B cell (primary cell): Measurements from ENCODE around the gene HDAC9. TPM values are rescaled to one million over a fixed set of nuclear protein-coding genes. Genes with fewer than 3 reads are reported as not detected.

Source experiments
- ATAC-seq: fragments of 200-7000 bp; cut with Tn5 transposase; one replicate; pipeline ENCODE4 v1.10.0; 2021; ENCODE audit warnings: low read depth, mild to moderate bottlenecking, moderate number of reproducible peaks, moderate library complexity
- CTCF ChIA-PET: fragments of 350-600 bp; sonication (Branson Sonifier 250); formaldehyde crosslinking; loops from one replicate; lab custom pipeline; 2021; ENCODE audit warnings: antibody characterized with exemption, inconsistent platforms; lab: Charles Lee
- POLR2A ChIA-PET: fragments of 350-600 bp; sonication (Branson Sonifier 250); formaldehyde crosslinking; loops from one replicate; lab custom pipeline; 2021; ENCODE audit warnings: antibody characterized with exemption; lab: Charles Lee
- DNase-seq: peaks from one replicate; pipeline ENCODE4 v3.0.0; 2013
- H2AFZ ChIP-seq: 2 replicates; pipeline ENCODE4 v1.6.1; 2012; ENCODE audit warnings: mild to moderate bottlenecking, low read depth, low read length; ENCODE audit not compliant: insufficient read depth, poor library complexity, severe bottlenecking
- H3K27ac ChIP-seq, 2 donors: 1 replicate in 1 of 2; 2 replicates in 1 of 2; pipeline ENCODE4 v1.5.1; 2012 to 2013; ENCODE audit warnings: low read length in 2 of 2, mild to moderate bottlenecking in 2 of 2, moderate library complexity in 1 of 2
- H3K27me3 ChIP-seq, 4 experiments: fragments of 200-600 bp in 1 of 4; sonication (generic) in 1 of 4; replicated peaks in 1 of 4; 1 replicate in 2 of 4; 2 replicates in 2 of 4; pipeline versions ENCODE4 v1.6.1 to v1.7.0; 2013 to 2016; ENCODE audit warnings: low read length in 3 of 4, mild to moderate bottlenecking in 2 of 4, mixed read lengths in 1 of 4, moderate library complexity in 1 of 4; ENCODE audit not compliant: insufficient read depth in 4 of 4, control insufficient read depth in 3 of 4; ENCODE audit errors: control extremely low read depth in 1 of 4
- H3K36me3 ChIP-seq, 2 experiments: replicated peaks in 1 of 2; 1 replicate in 1 of 2; 2 replicates in 1 of 2; pipeline versions ENCODE4 v1.6.1 to v1.7.1; 2013; ENCODE audit warnings: low read length in 1 of 2; ENCODE audit not compliant: insufficient read depth in 2 of 2, control insufficient read depth in 1 of 2; ENCODE audit errors: control extremely low read depth in 1 of 2, extremely low read depth in 1 of 2
- H3K4me1 ChIP-seq, 2 donors: fragments of 200-600 bp in 1 of 2; sonication (generic) in 1 of 2; 1 replicate in 1 of 2; 2 replicates in 1 of 2; pipeline versions ENCODE4 v1.5.1 to v1.6.1; 2013 to 2017; ENCODE audit warnings: low read length in 2 of 2; ENCODE audit not compliant: control insufficient read depth in 2 of 2, insufficient read depth in 2 of 2
- H3K4me2 ChIP-seq: replicated peaks from 2 replicates; pipeline ENCODE3; 2012; ENCODE audit warnings: mild to moderate bottlenecking, low read depth, low read length; ENCODE audit not compliant: poor library complexity, severe bottlenecking
- H3K4me3 ChIP-seq, 5 experiments: fragments of 200-600 bp in 1 of 5; sonication (generic) in 1 of 5; 1 replicate in 3 of 5; 2 replicates in 2 of 5; pipeline versions ENCODE4 v1.5.1 to v1.7.0; 2011 to 2016; ENCODE audit warnings: low read length in 4 of 5, mild to moderate bottlenecking in 4 of 5, low read depth in 2 of 5, control low read depth in 1 of 5, moderate library complexity in 1 of 5; ENCODE audit not compliant: insufficient read depth in 1 of 5; ENCODE audit errors: control extremely low read depth in 1 of 5, extremely low read depth in 1 of 5
- H3K79me2 ChIP-seq: fragments of 200-600 bp; sonication (generic); one replicate; pipeline ENCODE4 v1.6.0; 2016; ENCODE audit warnings: low read length; ENCODE audit not compliant: control insufficient read depth, insufficient read depth
- H3K9ac ChIP-seq: fragments of 200-600 bp; sonication (generic); 2 replicates; pipeline ENCODE4 v1.6.1; 2017; ENCODE audit warnings: mild to moderate bottlenecking, low read length, moderate library complexity
- H3K9me3 ChIP-seq, 3 donors: one replicate each; pipeline versions ENCODE4 v1.6.1 to v1.7.1; 2013; ENCODE audit warnings: low read length in 2 of 3; ENCODE audit not compliant: control insufficient read depth in 2 of 3, insufficient read depth in 1 of 3; ENCODE audit errors: control extremely low read depth in 1 of 3
- H4K20me1 ChIP-seq: 2 replicates; pipeline ENCODE4 v1.6.0; 2012; ENCODE audit warnings: mild to moderate bottlenecking, low read length; ENCODE audit not compliant: insufficient read depth, control insufficient read depth, poor library complexity, severe bottlenecking
- H3K27ac Mint-ChIP-seq: one replicate; pipeline ENCODE4 v1.8.0; 2021; ENCODE audit warnings: mixed read lengths
- H3K27me3 Mint-ChIP-seq: one replicate; pipeline ENCODE4 v1.8.0; 2021; ENCODE audit warnings: mixed read lengths
- H3K4me1 Mint-ChIP-seq: one replicate; pipeline ENCODE4 v1.8.0; 2021; ENCODE audit warnings: mixed read lengths
- H3K4me3 Mint-ChIP-seq: one replicate; pipeline ENCODE4 v1.8.0; 2021; ENCODE audit warnings: mixed read lengths
- H3K9me3 Mint-ChIP-seq: one replicate; pipeline ENCODE4 v1.8.0; 2022; ENCODE audit warnings: mixed read lengths; ENCODE audit not compliant: insufficient read depth
- CTCF ChIP-seq: fragments of 200-600 bp; IDR thresholded peaks from one replicate; pipeline ENCODE4 v1.8.0; 2022; ENCODE audit warnings: antibody characterized with exemption, mild to moderate bottlenecking
- EZH2 ChIP-seq: IDR thresholded peaks from 2 replicates; pipeline ENCODE4 v1.6.1; 2012; ENCODE audit warnings: borderline replicate concordance, low read depth, mild to moderate bottlenecking, moderate library complexity, low read length; ENCODE audit not compliant: insufficient read depth, poor library complexity, severe bottlenecking
- WGBS: methylation state at CpG from one replicate; pipeline ENCODE4 v1.1.5; 2013; ENCODE audit warnings: missing lambda C conversion rate; ENCODE audit not compliant: insufficient coverage; 5-methylcytosine and 5-hydroxymethylcytosine counted together
- intact Hi-C: fragments of 100-400 bp; cut with micrococcal nuclease; formaldehyde crosslinking; loops from one replicate; pipeline ENCODE4 v1.10.0; 2022
- polyA plus RNA-seq: library from polyadenylated mRNA; depleted of rRNA; stranded (reverse); fragments of >200 nt; gene quantifications from 2 replicates; pipeline ENCODE4 v1.2.3, GENCODE V29; 2012
- total RNA-seq, 2 donors: library from RNA; stranded (reverse); fragments of 120-200 nt in 1 of 2; gene quantifications; 1 replicate in 1 of 2; 2 replicates in 1 of 2; pipeline versions ENCODE4 v1.2.3 to v1.2.4, GENCODE V29; 2013 to 2022

Gene HDAC9
- total and polyA plus RNA-seq, 2 donors (not counting 1 experiment from before 2014, with no cell fraction given): 49.1 to 64.8 TPM

GRCh38 chr7:18886832-18887231 is 391.3 kb downstream of the HDAC9 start:
- Mint-ChIP-seq H3K27ac (no peak overlapping the region), H3K4me3 (no peak overlapping the region), H3K27me3 (no peaks in the 10 kb centered on the region), H3K9me3 (no peaks in the 10 kb centered on the region), H3K4me1 (no peaks in the 10 kb centered on the region)
- Histone ChIP-seq H3K27me3 (no peaks in the 10 kb centered on the region), H3K27ac (no peak overlapping the region), H3K79me2 (no peaks in the 10 kb centered on the region), H3K9me3 (no peaks in the 10 kb centered on the region), H3K36me3 (no peaks in the 10 kb centered on the region), H3K9ac (no peak overlapping the region), H3K4me3 (no peak overlapping the region), H3K4me2 (no peak overlapping the region), H3K4me1 (no peaks in the 10 kb centered on the region), H4K20me1 (no peaks in the 10 kb centered on the region), H2AFZ (no peak overlapping the region)
- no peak for DNase-seq
- TF ChIP-seq CTCF: no peak
- TF ChIP-seq EZH2: no peak
- CTCF ChIA-PET: no interaction called here
- intact Hi-C loops: no loop called here
- 100% methylated on average over 1 of the region's 4 CpGs for WGBS
- POLR2A ChIA-PET: no interaction called here
- no peak for ATAC-seq

DNA sequence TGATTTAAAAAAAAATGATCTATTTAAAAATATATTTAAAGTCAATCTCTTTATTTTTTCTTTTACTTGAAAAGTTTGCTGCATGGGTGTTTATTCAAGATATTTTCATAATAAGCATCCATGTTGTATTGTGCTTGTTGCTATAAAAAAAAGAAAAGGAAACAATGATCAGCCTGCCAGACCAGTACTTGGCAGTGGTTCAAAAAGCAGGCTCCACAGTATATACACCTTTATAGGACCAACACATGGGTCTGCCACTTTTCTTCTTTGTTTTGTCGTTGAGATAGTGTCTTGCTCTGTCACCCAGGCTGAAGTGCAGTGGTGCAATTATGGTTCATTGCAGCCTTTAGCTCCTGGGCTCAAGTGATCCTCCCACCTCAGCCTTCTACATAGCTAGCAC is 393.9 kb downstream of the HDAC9 start:
- H3K4me3 Mint-ChIP-seq: no peak overlapping the region
- ChIA-PET POLR2A (no interaction called here), CTCF (no interaction called here)
- no peak for DNase-seq
- no peaks in the 10 kb centered on the region for H3K36me3 ChIP-seq
- no peaks in the 10 kb centered on the region for H3K79me2 ChIP-seq
- TF ChIP-seq CTCF (no peak), EZH2 (no peak)
- H3K4me3 ChIP-seq: no peak overlapping the region
- H3K4me1 Mint-ChIP-seq: no peaks in the 10 kb centered on the region
- no peaks in the 10 kb centered on the region for H3K9me3 Mint-ChIP-seq
- no peaks in the 10 kb centered on the region for H3K27me3 ChIP-seq
- no peak overlapping the region for H3K27ac Mint-ChIP-seq
- H2AFZ ChIP-seq: no peak overlapping the region
- ATAC-seq: no peak
- H3K27me3 Mint-ChIP-seq: no peaks in the 10 kb centered on the region
- no peaks in the 10 kb centered on the region for H3K4me1 ChIP-seq
- H3K4me2 ChIP-seq: no peak overlapping the region
- no CpG with 5 or more reads among the region's 1 CpG for WGBS
- no peaks in the 10 kb centered on the region for H3K9me3 ChIP-seq
- H4K20me1 ChIP-seq: no peaks in the 10 kb centered on the region
- no peak overlapping the region for H3K9ac ChIP-seq
- intact Hi-C loops: no loop called here
- no peak overlapping the region for H3K27ac ChIP-seq
